Stimulated activated CD4-positive, alpha-beta T cell treated with anti-CD3 and anti-CD28 coated beads, Interleukin-15, amount 100 ng/mL, for 24 hours (primary cell): Measurements from ENCODE around the gene UBE2V1.
"Not testable (repeated sequence)": the region's sequence is repeated elsewhere in the genome, so short reads cannot be mapped to it uniquely, and the experiment has no call there.

ENCODE experiments used
- DNase-seq: peaks from one replicate; pipeline ENCODE4 v3.0.0-alpha.2; 2020

The UBE2V1 gene

DNA sequence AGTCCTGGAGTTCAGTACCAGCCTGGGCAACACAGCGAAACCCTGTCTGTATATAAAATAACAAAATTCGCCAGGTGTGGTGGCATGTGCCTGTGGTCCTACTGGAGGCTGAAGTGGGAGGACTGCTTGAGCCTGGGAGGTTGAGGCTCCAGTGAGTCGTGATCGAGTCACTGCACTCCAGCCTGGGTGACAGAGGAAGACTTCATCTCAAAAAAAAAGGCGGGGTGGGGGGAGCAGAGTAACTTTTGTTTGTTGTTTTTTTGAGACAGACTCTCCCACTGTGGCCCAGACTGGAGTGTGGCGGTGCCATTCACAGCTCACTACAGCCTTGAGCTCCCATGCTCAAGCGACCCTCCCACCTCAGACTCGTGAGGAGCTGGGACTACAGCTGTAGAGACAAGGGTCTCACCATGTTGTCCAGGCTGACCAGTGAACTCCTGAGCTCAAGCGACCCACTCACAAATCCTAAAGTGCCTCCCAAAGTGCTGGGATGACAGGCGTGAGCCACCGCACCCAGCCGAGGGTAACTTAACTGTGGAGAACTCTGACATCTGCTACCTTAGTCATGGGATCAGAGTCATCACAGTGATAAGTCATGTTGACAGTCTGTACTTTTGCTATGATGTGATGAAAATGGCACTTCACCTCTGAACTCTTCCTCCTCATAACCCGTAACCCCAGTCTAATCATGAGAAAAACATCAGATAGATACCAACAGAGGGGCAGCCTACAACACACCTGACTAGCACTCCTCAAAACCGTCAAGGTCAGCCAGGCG is 24.1 kb upstream of the UBE2V1 start:
- DNase-seq: peak; percentile 26

GRCh38 chr20:50135157-50135556 is 22.2 kb upstream of the UBE2V1 start:
- not testable (repeated sequence) for DNase-seq

DNA sequence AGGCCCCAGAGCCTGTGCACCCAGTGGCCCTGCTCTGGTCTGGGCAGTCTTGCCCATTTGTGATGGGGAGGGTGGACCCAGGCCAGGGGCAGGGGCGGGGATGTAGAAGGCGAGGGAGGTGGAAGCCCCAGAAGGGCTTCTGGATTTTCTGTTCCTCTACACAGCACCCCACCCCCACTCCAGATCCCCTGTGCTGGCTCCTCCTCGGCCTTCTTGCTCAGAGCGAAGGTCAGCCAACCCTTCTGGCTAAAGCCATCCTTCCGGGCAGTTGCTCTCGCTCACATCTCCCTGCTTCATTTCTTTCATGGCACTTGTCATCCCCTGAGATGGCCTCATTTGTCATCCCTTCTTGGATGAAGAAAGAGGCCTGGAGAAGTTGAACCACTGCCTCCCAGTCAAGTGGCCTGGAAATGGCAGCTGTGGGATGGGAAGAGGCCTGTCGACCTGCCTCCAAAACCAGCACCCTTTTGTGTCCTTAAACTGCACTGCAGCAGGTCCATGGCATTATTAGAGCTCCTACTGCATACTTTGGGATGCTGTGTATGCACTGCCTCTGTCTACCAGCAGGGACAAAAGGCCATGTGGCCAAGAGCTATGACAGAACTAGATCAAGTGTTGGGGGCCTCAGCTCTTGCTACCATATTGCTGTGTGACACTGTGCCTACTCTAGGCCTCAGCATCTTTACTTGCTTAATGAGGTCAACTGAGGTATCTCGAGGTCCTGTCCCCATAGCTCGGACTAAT is 20.7 kb upstream of the UBE2V1 start:
- no peak for DNase-seq

DNA sequence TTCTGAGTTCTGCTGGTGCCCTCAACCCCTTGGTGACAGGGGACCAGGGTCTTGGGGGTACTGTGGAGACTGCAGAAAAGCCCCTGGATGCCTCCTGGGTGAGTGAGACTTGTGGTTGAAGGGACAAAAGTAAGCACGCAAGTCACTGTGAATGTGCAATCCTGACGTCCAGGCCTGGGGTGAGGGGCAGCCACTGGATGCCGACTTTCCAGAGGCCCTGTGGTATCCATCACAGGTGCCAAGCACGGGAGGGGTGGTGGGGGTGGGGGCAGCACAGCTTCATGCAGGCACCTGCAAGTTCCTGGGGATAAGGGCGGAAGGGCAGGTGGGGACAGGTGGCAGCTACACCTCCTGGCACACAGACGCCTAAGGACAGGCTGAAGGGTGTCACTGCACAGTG is 20.1 kb upstream of the UBE2V1 start:
- no peak for DNase-seq

DNA sequence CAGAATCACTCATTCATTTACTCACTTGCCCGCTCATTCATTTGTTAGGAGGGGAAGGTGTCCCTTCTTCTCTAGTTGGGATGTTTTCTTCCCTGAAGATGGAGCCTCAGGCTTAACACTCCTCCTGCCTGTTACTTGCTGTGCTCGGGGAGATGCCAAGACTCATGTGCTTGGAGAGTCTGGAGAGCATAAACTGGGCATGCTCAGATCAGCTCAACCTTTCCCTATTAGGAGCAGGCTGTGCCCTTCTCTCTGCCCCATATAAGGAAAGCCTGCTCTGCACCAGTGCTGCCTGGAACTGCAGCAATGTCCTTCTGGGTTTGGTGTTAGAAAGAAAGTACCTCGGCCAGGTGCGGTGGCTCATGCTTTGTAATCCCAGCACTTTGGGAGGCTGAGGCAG is 18.0 kb upstream of the UBE2V1 start:
- no peak for DNase-seq

DNA sequence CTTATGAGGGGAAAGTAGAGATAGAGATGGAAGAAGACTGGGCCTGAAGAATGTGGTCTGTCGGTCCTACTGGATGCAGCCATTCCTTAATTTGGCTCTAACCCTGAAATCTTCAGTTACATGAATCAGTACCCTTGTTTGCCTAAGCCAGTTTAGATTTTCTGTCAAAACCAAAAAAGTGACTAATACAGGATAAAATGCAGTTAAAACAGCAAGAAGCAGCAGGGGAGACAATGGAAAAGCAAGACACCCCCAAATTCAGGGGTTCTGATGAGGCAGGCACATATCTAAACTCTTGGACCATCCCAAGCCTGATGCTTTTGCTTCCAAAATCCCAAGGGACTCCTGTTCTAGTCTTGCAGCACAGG is 17.4 kb upstream of the UBE2V1 start:
- DNase-seq: no peak

DNA sequence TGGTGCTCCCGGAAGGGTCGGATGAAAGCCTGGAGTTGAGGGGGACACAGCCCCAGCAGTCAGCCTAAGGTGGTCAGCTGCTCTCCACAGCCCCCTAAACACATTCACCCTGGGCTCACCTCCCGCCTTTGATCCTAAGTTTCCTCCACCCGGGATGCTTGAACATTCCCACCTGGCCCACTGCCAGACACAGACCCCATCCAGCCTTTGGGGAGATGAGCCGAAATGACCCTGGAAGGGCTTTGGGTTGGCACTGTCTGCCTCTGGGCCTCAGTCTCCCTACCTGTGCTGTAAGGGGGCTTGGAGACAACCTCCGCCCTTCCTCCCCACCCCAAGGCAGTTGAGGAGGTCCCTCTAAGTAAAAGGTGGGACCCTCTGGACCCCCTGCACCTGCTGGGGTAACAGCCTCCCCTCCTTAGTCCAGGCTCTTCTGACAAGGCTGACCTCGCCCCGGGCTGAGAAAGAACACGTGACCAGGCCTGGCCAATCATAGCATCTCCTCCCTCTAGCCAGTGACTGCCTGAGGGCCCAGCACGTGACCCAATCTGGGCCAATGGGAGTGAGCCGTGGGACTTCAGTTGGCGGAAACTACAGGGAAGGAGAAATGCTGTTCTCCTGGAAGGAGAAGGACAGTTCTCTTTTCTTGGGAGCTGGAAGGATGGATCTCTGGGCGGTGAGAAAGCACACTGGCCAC is 16.9 kb upstream of the UBE2V1 start:
- no peak for DNase-seq

DNA sequence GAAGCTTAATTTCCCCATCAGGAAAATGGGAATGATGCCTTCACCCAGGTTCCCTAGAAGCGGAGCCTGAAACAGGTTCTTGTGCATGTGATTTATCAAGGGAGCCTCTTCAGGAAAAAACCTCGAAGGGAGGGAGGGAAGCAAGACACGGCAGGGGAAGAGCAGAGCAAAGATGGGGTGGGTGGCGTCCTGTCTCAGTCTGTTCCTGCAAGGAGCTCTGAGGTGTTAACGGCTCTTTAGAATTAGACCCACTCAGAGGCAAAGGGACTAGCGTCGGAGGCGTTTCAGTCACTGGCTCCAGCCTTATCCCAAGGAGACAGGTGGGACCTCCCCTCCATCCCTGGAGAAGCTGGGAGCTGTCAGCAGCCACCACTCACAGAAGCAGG is 15.6 kb upstream of the UBE2V1 start:
- DNase-seq: no peak

- no peak for DNase-seq
Measured at GRCh38 chr20:50127587-50128519, 14.9 kb upstream of the UBE2V1 start.

DNA sequence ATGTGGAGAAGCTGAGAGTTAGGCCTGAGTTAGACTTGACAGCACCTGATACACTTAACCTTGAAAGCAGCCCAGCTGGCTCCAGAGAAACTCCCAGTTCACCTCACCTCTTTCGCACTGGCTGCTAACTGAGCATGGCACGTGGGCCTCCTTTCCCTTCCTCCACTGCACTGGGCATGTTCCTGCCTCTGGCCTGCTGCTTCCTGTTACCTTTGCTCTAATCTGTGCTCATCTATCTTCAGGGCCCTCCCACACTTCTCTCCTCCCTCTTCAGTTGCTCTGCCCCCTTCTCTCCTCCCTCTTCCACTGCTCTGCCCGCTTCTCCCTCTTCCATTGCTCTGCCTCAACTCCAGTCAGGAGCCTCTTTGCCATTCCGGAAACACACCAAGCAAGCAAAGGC is 13.7 kb upstream of the UBE2V1 start:
- no peak for DNase-seq

GRCh38 chr20:50125279-50125678 is 12.3 kb upstream of the UBE2V1 start:
- DNase-seq: no peak

- DNase-seq: no peak
Measured at GRCh38 chr20:50124496-50124895, 11.5 kb upstream of the UBE2V1 start.

DNA sequence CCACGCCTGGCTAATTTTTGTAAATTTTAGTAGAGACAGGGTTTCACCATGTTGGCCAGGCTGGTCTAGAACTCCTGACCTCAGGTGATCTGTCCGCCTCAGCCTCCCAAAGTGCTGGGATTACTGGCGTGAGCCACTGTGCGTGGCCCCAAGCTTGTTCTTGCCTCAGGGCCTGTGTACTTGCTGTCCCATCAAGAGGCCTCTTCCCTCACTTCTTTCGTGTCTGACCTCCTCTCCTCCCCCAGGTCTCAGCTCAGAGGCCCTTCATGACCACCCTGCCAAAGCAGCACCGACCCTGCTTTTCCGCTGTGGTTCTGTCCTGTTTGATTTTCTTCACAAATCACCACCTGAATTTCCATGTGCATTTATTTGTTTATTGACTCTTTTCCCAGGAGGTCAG is 10.5 kb upstream of the UBE2V1 start:
- DNase-seq: no peak

DNA sequence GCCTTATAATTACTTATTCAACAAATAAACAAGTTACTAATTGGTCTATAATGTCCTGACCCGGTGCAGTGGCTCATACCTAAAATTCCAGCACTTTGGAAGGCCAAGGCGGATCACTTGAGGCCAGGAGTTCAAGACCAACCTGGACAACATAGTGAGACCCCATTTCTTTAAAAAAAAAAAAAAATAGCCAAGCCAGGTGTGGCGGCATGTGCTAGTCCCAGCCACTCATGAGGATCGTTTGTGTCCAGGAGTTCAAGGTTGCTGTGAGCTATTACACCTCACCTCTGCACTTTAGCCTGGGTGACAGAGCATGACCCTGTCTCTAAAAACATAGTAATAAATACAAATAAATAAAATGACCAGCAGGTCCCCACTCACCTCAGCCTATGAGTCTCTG is 9.8 kb upstream of the UBE2V1 start:
- DNase-seq: no peak

- no peak for DNase-seq
Measured at GRCh38 chr20:50121858-50122271, 8.9 kb upstream of the UBE2V1 start.

GRCh38 chr20:50120935-50121693 is 8.2 kb upstream of the UBE2V1 start:
- peak; percentile 63 for DNase-seq

DNA sequence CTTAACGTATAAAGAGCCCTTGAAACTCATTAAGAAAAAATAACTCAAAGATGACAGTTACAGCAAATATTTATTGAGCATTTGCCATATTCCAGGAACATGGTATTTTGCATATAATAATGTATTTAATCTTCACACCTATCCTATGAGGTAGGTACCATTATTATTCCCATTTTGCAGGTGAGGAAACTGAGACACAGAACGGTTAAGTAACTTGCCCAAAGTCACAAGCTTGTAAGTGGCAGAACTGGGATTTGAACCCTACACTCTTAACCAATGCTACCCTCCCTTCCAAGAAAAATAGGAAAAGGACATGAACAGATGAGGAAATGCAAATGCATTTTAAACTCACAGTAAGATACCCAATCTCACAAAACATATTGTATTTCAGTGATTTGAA is 5.3 kb upstream of the UBE2V1 start:
- DNase-seq: no peak

GRCh38 chr20:50116368-50116999 is 3.5 kb upstream of the UBE2V1 start:
- DNase-seq: no peak

DNA sequence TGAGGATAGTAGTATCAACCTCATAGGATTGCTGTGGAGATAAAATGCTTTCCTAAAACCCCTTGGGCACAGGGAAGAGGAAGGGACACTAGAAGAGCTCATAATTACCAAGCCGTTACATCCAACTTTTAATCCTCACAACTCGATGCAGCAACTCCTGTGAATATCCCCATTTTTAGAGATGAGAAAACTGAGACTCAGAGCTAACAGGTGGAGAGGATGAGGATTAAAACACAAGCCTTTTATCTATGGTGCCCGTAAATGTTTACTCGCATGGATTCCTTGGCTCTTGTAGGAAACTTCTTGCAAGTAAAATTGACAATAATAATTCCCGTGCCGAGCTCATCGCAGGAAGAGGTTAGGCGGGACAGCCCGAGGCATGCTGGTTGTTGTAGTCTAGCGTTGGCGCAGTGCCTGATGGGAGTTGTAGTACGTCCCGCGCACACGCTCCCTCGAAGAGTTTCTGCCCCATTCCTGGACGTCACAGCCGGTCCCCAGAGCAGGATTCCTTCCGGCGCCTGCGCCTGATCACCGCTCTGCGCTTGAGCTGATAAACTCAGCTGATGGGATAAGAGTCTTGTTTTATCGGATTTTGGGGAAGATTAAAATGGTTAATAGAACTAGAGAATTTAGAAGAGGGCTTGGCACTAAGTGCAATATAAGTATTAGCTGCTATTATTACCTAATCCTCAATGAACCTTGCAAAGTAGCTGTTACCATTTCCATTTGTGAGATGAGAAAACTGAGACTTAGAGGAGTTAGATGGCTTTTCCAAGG is 2.8 kb upstream of the UBE2V1 start:
- peak; percentile 95 for DNase-seq

- no peak for DNase-seq
Measured at GRCh38 chr20:50115041-50115512, 2.1 kb upstream of the UBE2V1 start.
